ENCODE results near the gene UNC45B. TPM values are rescaled to one million over a fixed set of nuclear protein-coding genes. Genes with fewer than 3 reads are reported as not detected.

Gene UNC45B
- total RNA-seq, 1 experiment from 2014 or later, result 0.22 TPM

DNA sequence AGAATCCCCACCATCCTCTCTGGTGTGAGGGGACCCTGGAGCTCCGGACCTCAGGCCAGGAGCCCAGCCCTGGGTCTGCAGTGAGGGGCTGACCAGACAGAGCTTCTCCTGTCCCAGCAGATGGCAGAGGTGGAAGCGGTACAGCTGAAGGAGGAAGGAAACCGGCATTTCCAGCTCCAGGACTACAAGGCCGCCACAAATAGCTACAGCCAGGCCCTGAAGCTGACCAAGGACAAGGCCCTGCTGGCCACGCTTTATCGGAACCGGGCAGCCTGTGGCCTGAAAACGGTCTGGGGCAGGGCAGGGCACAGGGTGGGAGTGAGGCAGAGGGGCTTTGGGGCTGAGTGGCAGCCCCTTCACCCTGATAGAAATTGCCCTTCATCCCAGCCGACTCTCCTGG is 527 bp downstream of the UNC45B start:
- peaks cover 5% of the 10 kb centered on the region for H3K27me3 Mint-ChIP-seq (ENCODE audit: low read depth)

More for the DNA sequence above, 527 bp downstream of the UNC45B start:
- Histone ChIP-seq H2BK120ac (ENCODE audit: low read depth, low read length, poor library complexity, severe bottlenecking) (no peak overlapping the region), H2BK12ac (ENCODE audit: insufficient read length, low read depth, low read length) (no peak overlapping the region), H2AK5ac (ENCODE audit: insufficient read length, low read length) (no peak overlapping the region), H3K14ac (ENCODE audit: insufficient read depth, low read length) (no peak overlapping the region), H3K27ac (ENCODE audit: insufficient read length, low read depth, low read length) (no peak overlapping the region), H2BK15ac (ENCODE audit: low read depth, low read length) (no peak overlapping the region), H2BK20ac (ENCODE audit: low read depth, low read length, poor library complexity, severe bottlenecking) (no peak overlapping the region), H3K56ac (ENCODE audit: insufficient read length, low read depth, low read length) (no peak overlapping the region), H2BK5ac (ENCODE audit: insufficient read length, low read length) (no peak overlapping the region), H3K79me1 (ENCODE audit: insufficient read depth, low read depth, low read length, poor library complexity, severe bottlenecking) (no peaks in the 10 kb centered on the region), H3K27me3 (ENCODE audit: insufficient read depth, low read length) (no peaks in the 10 kb centered on the region), H3K9me3 (ENCODE audit: control insufficient read depth, low read depth, low read length) (no peaks in the 10 kb centered on the region), H4K8ac (replicated peaks; ENCODE audit: insufficient read length, low read depth, low read length) (no peak overlapping the region), H4K91ac (ENCODE audit: insufficient read length, low read depth, low read length) (no peak overlapping the region), H3K23me2 (ENCODE audit: insufficient read length, low read depth, low read length, poor library complexity, severe bottlenecking) (no peaks in the 10 kb centered on the region), H2AFZ (ENCODE audit: low read length) (no peak overlapping the region), H4K20me1 (ENCODE audit: control insufficient read depth, insufficient read depth, insufficient read length) (no peaks in the 10 kb centered on the region), H3T11ph (ENCODE audit: low read length) (no peak overlapping the region), H3K4me1 (ENCODE audit: insufficient read depth, low read length) (no peaks in the 10 kb centered on the region; the same call in 1 of the 2 replicates), H3K23ac (ENCODE audit: insufficient read length, low read depth, low read length) (no peak overlapping the region), H3K18ac (ENCODE audit: insufficient read length, low read depth, low read length) (no peak overlapping the region), H4K5ac (ENCODE audit: insufficient read length, low read depth, low read length) (no peak overlapping the region), H3K4ac (ENCODE audit: low read depth, low read length) (no peak overlapping the region), H3K79me2 (ENCODE audit: insufficient read depth, low read length) (no peaks in the 10 kb centered on the region), H3K9ac (ENCODE audit: extremely low read depth, insufficient read length, low read length) (no peak overlapping the region), H3K4me2 (ENCODE audit: insufficient read depth, insufficient read length, low read length) (no peak overlapping the region)
- DNase-seq, result no peak
- Mint-ChIP-seq H3K4me3 (no peak overlapping the region), H3K36me3 (ENCODE audit: insufficient read depth in 1 of 3, low read depth in 3 of 3) (no peaks in the 10 kb centered on the region), H3K9me3 (no peaks in the 10 kb centered on the region), H3K4me1 (peaks cover 6 to 19% of the 10 kb centered on the region in 2 experiments), H3K27ac (no peak overlapping the region; a peak in 1 of 7 replicates)
- WGBS (ENCODE audit: extremely low coverage, insufficient read length, low lambda C conversion rate), result no CpG with 5 or more reads among the region's 9 CpGs
- TF ChIP-seq, protein P1, sequence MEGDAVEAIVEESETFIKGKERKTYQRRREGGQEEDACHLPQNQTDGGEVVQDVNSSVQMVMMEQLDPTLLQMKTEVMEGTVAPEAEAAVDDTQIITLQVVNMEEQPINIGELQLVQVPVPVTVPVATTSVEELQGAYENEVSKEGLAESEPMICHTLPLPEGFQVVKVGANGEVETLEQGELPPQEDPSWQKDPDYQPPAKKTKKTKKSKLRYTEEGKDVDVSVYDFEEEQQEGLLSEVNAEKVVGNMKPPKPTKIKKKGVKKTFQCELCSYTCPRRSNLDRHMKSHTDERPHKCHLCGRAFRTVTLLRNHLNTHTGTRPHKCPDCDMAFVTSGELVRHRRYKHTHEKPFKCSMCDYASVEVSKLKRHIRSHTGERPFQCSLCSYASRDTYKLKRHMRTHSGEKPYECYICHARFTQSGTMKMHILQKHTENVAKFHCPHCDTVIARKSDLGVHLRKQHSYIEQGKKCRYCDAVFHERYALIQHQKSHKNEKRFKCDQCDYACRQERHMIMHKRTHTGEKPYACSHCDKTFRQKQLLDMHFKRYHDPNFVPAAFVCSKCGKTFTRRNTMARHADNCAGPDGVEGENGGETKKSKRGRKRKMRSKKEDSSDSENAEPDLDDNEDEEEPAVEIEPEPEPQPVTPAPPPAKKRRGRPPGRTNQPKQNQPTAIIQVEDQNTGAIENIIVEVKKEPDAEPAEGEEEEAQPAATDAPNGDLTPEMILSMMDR (conservative IDR thresholded peaks at IDR 0.05), result no peak

Data from H9 (cell line).